Thyroid gland (tissue), 4 donors: ENCODE results near the gene MAGI1. TPM values are rescaled to one million over a fixed set of nuclear protein-coding genes. Genes with fewer than 3 reads are reported as not detected.

Experiments used
- DNase-seq, 2 donors: peaks; one replicate each; pipeline ENCODE4 v3.0.0-alpha.2; 2019
- H3K27ac ChIP-seq, 3 donors: fragments of 200-600 bp; sonication (generic); 1 replicate in 2 of 3; 2 replicates in 1 of 3; pipeline ENCODE4 v1.5.1; 2016 to 2019; ENCODE audit warnings: mild to moderate bottlenecking in 1 of 3, moderate library complexity in 1 of 3
- H3K27me3 ChIP-seq: fragments of 200-600 bp; sonication (generic); one replicate; pipeline ENCODE4 v1.5.1; 2019
- H3K36me3 ChIP-seq, 2 donors: fragments of 200-600 bp; sonication (generic); one replicate each; pipeline ENCODE4 v1.5.1; 2016 to 2019
- H3K4me1 ChIP-seq, 2 donors: fragments of 200-600 bp; sonication (generic); one replicate each; pipeline ENCODE4 v1.5.1; 2017 to 2019
- H3K4me3 ChIP-seq, 3 donors: fragments of 200-600 bp; sonication (generic); replicated peaks in 1 of 3; 1 replicate in 2 of 3; 2 replicates in 1 of 3; pipeline ENCODE4 v1.5.1; 2016; ENCODE audit warnings: mild to moderate bottlenecking in 1 of 3
- H3K9me3 ChIP-seq: fragments of 200-600 bp; sonication (generic); one replicate; pipeline ENCODE4 v1.5.1; 2017
- POLR2A ChIP-seq, 2 donors: fragments of 450-650 bp; IDR thresholded peaks; one replicate each; pipeline ENCODE4 v1.6.1; 2017; ENCODE audit warnings: antibody characterized with exemption in 2 of 2, mild to moderate bottlenecking in 2 of 2, moderate library complexity in 1 of 2
- WGBS, 2 donors: methylation state at CpG; one replicate each; pipeline ENCODE4 v1.1.5; 2017; 5-methylcytosine and 5-hydroxymethylcytosine counted together
- intact Hi-C: fragments of 100-400 bp; cut with DNase I; formaldehyde crosslinking; loops from one replicate; pipeline ENCODE4 v1.15.1; 2023
- total RNA-seq, 4 donors: library from RNA; depleted of rRNA; stranded (reverse); fragments of >200 nt; gene quantifications; one replicate each; pipeline ENCODE4 v1.2.3, GENCODE V29; 2016
- TF ChIP-seq, protein P1 (sequence below), 6 experiments: fragments of 200-600 bp in 3 of 6; fragments of 450-650 bp in 3 of 6; sonication (generic) in 3 of 6; IDR thresholded peaks; one replicate each; pipeline ENCODE4 v1.5.1; 2016 to 2019; ENCODE audit warnings: antibody characterized with exemption in 6 of 6, mild to moderate bottlenecking in 2 of 6, inconsistent platforms in 1 of 6, moderate library complexity in 1 of 6

MAGI1 gene
- total RNA-seq, 4 donors from 2014 or later, result 60.5 to 123 (median 87.5) TPM

DNA sequence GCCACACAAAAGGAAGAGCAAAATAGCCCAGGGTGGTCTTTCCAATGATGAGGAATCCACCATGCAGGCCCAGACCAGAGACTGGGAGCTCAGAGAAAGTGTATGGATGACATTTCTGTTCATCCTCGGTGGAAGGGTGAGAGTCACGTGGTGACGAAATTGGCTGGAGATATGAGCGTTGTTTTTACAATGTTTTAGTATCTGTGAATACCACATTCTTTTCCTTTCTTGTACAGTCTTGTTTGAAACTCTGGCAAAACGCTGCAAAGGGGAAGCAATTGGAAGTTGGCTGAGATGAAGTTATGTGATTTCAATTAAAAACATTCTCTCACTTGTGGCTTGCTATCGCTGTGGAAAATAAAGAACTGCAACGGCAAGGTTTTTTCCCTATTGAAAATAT, 137.5 kb downstream of the MAGI1 start:
- Histone ChIP-seq H3K27ac (no peak overlapping the region), H3K27me3 (no peaks in the 10 kb centered on the region), H3K4me3 (no peak overlapping the region), H3K9me3 (no peaks in the 10 kb centered on the region), H3K4me1 (peaks cover 11 to 14% of the 10 kb centered on the region in 2 donors), H3K36me3 (no peaks in the 10 kb centered on the region)
- intact Hi-C loops, result no loop called here
- no peak for DNase-seq
- TF ChIP-seq, protein P1, sequence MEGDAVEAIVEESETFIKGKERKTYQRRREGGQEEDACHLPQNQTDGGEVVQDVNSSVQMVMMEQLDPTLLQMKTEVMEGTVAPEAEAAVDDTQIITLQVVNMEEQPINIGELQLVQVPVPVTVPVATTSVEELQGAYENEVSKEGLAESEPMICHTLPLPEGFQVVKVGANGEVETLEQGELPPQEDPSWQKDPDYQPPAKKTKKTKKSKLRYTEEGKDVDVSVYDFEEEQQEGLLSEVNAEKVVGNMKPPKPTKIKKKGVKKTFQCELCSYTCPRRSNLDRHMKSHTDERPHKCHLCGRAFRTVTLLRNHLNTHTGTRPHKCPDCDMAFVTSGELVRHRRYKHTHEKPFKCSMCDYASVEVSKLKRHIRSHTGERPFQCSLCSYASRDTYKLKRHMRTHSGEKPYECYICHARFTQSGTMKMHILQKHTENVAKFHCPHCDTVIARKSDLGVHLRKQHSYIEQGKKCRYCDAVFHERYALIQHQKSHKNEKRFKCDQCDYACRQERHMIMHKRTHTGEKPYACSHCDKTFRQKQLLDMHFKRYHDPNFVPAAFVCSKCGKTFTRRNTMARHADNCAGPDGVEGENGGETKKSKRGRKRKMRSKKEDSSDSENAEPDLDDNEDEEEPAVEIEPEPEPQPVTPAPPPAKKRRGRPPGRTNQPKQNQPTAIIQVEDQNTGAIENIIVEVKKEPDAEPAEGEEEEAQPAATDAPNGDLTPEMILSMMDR (IDR thresholded peaks at IDR 0.05), result no peak
- TF ChIP-seq POLR2A (IDR thresholded peaks at IDR 0.05), result no peak
- 72 to 83% methylated on average over 7 of the region's 7 CpGs for WGBS, 2 donors

DNA sequence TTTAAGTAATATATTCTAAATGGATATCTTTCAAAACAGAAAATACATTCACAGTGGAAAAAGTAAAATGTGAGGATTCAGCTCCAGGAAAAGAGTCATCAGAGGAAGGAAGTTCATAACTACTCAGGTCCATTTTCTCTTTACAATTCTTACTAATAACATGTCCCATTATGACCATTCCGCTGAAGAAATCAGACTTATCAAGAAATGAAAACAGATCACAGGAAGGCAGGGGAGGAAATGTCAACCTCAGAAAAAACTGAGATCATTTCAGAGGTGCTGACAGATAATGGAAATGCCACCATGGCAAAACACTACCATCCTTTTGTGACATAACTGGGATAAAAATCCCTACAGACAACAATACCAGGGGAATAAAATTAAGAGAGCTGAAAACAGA, 139.5 kb downstream of the MAGI1 start:
- Histone ChIP-seq H3K27ac (no peak overlapping the region), H3K9me3 (no peaks in the 10 kb centered on the region), H3K36me3 (no peaks in the 10 kb centered on the region), H3K4me1 (peaks cover 11 to 12% of the 10 kb centered on the region in 2 donors), H3K4me3 (no peak overlapping the region), H3K27me3 (no peaks in the 10 kb centered on the region)
- intact Hi-C loops, result no loop called here
- no peak for TF ChIP-seq POLR2A (IDR thresholded peaks at IDR 0.05)
- TF ChIP-seq, protein P1 (IDR thresholded peaks at IDR 0.05), result no peak
- DNase-seq, result no peak
- WGBS, 2 donors, result 80 to 88% methylated on average over 1 of the region's 1 CpG

DNA sequence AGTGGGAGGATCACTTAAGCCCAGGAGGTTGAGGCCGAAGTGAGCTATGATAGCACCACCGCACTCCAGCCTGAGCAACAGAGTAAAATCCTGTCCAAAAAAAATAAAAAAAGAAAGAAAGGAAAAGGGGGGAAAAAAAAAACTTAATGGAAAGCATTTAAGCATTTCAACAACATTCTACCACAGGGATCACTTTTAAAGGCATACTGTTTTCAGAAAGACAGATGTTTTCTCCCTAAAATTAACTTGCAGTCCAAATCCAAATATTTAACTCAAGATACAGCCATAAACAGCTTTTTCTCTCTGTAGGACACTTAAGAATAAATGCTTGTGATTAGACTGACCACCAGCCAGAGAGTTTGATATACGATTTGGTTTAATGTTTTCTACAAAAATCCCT, 141.0 kb downstream of the MAGI1 start:
- intact Hi-C loops, result no loop called here

DNA sequence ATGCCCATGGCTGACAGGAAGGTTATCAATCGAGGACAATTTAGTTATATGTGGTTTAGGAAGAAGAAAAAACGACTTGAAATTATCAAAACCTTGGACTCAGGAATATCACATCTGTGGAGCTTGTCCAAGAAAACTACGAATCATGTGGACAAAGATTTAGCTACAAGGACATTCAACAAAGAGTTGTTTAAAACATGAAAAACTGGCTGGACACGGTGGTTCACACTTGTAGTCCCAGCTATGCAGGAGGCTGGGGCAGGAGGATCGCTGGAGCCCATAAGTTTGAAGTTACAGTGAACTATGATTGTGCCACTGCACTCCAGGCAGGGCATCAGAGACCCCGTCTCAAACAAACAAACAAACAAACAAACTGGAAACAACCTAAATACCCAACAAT, 142.4 kb downstream of the MAGI1 start:
- intact Hi-C loops, result no loop called here
- Histone ChIP-seq H3K4me3 (no peak overlapping the region), H3K36me3 (no peaks in the 10 kb centered on the region), H3K9me3 (no peaks in the 10 kb centered on the region), H3K27me3 (no peaks in the 10 kb centered on the region), H3K27ac (no peak overlapping the region), H3K4me1 (peaks cover 0 to under 1% of the 10 kb centered on the region in 2 donors)
- TF ChIP-seq POLR2A (IDR thresholded peaks at IDR 0.05), result no peak
- TF ChIP-seq, protein P1 (IDR thresholded peaks at IDR 0.05), result no peak
- no peak for DNase-seq
- WGBS, 2 donors, result 84 to 91% methylated on average over 6 of the region's 6 CpGs

More for the DNA sequence above, 141.0 kb downstream of the MAGI1 start:
- WGBS, 2 donors, result 72 to 86% methylated on average over 3 of the region's 3 CpGs
- Histone ChIP-seq H3K27ac (no peak overlapping the region), H3K4me3 (no peak overlapping the region), H3K9me3 (no peaks in the 10 kb centered on the region), H3K4me1 (peaks cover 8 to 12% of the 10 kb centered on the region in 2 donors), H3K27me3 (no peaks in the 10 kb centered on the region), H3K36me3 (no peaks in the 10 kb centered on the region)
- no peak for TF ChIP-seq POLR2A (IDR thresholded peaks at IDR 0.05)
- no peak for DNase-seq

DNA sequence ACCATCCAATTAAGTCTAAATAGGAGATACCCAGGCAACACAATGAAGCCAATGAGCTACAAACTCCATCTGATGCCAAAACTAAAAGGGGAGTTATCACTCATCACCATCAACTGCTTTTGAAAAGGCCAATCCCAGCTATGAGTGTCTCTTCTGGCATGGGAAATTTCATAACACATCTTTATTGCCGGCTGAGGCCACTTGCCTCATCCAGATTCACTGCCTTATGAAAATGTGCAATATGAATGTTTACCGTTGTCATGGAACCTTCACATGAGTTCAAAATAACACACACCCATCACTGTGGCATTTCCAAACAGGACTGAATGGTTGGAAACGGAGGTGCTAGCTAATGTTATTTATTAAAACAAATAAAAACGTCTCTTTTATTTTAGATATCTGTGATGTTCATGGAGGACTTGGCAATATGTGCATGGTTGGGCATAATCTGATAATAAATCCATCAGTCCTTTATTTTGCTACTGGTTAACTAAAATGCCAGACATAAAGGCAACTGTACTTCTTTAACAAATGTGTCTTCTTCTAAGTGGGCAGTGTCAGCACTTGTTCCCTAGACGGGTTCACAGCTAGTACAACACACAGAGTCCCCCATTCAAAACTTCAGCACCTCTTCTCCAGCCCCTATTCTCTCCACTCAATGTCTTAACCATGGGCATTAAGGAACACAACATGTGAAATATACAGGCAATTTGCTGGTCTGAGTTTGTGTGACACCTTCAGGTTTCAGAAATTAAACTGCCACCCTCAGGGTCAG, 143.9 kb downstream of the MAGI1 start:
- intact Hi-C loops, result no loop called here
- H3K9me3 ChIP-seq, result no peaks in the 10 kb centered on the region
- no peaks in the 10 kb centered on the region for H3K36me3 ChIP-seq
- H3K4me1 ChIP-seq, result no peaks in the 10 kb centered on the region
- H3K27me3 ChIP-seq, result no peaks in the 10 kb centered on the region
- H3K4me3 ChIP-seq, result no peak overlapping the region
- H3K27ac ChIP-seq, result no peak overlapping the region
- TF ChIP-seq, protein P1 (IDR thresholded peaks at IDR 0.05), result no peak
- no peak for TF ChIP-seq POLR2A (IDR thresholded peaks at IDR 0.05)
- DNase-seq, result no peak
- WGBS, 2 donors, result 83% methylated on average over 5 of the region's 5 CpGs
